GM12878 (cell line): ENCODE data around the gene NBEA.

Source experiments
- CEBPZ ChIP-seq: fragments of 150-350 bp; IDR thresholded peaks from 2 replicates; pipeline ENCODE4 v1.6.1; 2016; ENCODE audit warnings: low read depth, low read length
- CTCF ChIP-seq, 3 experiments: IDR thresholded peaks in 2 of 3; conservative IDR thresholded peaks in 1 of 3; 2 replicates each; pipeline ENCODE4 v1.5.1; 2011; ENCODE audit warnings: low read depth in 3 of 3, low read length in 3 of 3, mild to moderate bottlenecking in 3 of 3, control low read depth in 2 of 3, moderate library complexity in 2 of 3, inconsistent platforms in 1 of 3, mixed read lengths in 1 of 3; ENCODE audit not compliant: control insufficient read depth in 2 of 3, insufficient read depth in 1 of 3; ENCODE audit errors: extremely low read depth in 1 of 3
- POLR2A ChIP-seq: IDR thresholded peaks from 2 replicates; pipeline ENCODE4 v1.6.1; 2011; ENCODE audit warnings: low read depth, mild to moderate bottlenecking, low read length
- RAD21 ChIP-seq: IDR thresholded peaks from 2 replicates; pipeline ENCODE4 v1.6.1; 2011; ENCODE audit warnings: mild to moderate bottlenecking, low read depth, low read length, moderate library complexity; ENCODE audit not compliant: insufficient read depth
- TF ChIP-seq, protein P1 (sequence below): fragments of 450-650 bp; IDR thresholded peaks from 2 replicates; pipeline ENCODE4 v1.6.1; 2018; ENCODE audit warnings: borderline replicate concordance, mild to moderate bottlenecking; ENCODE audit not compliant: partially characterized antibody

DNA sequence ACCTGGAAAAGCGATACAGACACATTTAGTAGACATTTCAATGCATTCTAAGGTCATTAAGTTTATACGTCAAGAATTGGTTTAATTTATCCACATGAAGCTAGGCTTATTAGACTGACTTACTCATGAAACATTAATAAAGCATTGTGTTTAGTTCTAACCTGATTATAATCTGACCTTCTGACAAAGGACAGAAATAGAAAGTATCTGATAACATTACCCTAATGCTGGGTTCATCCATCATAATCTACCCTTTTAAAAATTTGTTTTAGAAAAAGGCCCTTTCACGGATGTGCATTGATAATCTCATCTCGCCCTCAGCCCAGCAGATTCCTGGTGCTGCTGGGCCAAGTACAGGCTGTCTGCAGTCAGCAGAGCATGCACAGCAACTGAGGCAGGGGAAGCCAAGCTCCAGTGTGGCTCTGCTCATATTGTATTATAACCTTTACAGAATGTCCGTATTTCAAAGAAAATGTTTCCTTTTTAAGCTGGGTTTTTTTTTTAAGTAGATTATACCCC is 676.6 kb downstream of the NBEA start:
- TF ChIP-seq, protein P1, sequence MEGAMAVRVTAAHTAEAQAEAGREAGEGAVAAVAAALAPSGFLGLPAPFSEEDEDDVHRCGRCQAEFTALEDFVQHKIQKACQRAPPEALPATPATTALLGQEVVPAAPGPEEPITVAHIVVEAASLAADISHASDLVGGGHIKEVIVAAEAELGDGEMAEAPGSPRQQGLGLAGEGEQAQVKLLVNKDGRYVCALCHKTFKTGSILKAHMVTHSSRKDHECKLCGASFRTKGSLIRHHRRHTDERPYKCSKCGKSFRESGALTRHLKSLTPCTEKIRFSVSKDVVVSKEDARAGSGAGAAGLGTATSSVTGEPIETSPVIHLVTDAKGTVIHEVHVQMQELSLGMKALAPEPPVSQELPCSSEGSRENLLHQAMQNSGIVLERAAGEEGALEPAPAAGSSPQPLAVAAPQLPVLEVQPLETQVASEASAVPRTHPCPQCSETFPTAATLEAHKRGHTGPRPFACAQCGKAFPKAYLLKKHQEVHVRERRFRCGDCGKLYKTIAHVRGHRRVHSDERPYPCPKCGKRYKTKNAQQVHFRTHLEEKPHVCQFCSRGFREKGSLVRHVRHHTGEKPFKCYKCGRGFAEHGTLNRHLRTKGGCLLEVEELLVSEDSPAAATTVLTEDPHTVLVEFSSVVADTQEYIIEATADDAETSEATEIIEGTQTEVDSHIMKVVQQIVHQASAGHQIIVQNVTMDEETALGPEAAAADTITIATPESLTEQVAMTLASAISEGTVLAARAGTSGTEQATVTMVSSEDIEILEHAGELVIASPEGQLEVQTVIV, result no peak
- TF ChIP-seq CEBPZ (no peak), CTCF (IDR thresholded peaks at IDR 0.05 in 2 of 3, conservative IDR thresholded peaks at IDR 0.05 in 1 of 3; ENCODE audit: control insufficient read depth in 2 of 3, extremely low read depth in 1 of 3, insufficient read depth in 1 of 3, low read depth in 3 of 3, low read length in 3 of 3) (no peak), POLR2A (no peak), RAD21 (no peak)
